DOHH2 (cell line): ENCODE measurements around the gene PCDH9.
"Not testable (repeated sequence)": the region's sequence is repeated elsewhere in the genome, so short reads cannot be mapped to it uniquely, and the experiment has no call there.

Source experiments
- H3F3A ChIP-seq: fragments of 200-600 bp; sonication (generic), shearing (Covaris generic); 2 replicates; pipeline ENCODE4 v1.6.0; 2016; ENCODE audit warnings: antibody characterized with exemption, mild to moderate bottlenecking; ENCODE audit not compliant: control insufficient read depth, insufficient read depth
- H3K27ac ChIP-seq: fragments of 200-600 bp; sonication (generic); 2 replicates; pipeline ENCODE4 v1.5.1; 2014; ENCODE audit warnings: low read depth, mild to moderate bottlenecking, low read length, moderate library complexity
- H3K27me3 ChIP-seq: fragments of 200-600 bp; sonication (generic); 2 replicates; pipeline ENCODE4 v1.6.1; 2014; ENCODE audit warnings: mild to moderate bottlenecking, low read length, mixed read lengths; ENCODE audit not compliant: control insufficient read depth
- H3K36me3 ChIP-seq: fragments of 200-600 bp; sonication (generic); 2 replicates; pipeline ENCODE4 v1.6.1; 2014; ENCODE audit warnings: mild to moderate bottlenecking, low read length, moderate library complexity, mixed read lengths; ENCODE audit not compliant: control insufficient read depth
- H3K4me1 ChIP-seq: fragments of 200-600 bp; sonication (generic); 2 replicates; pipeline ENCODE4 v1.6.1; 2014; ENCODE audit warnings: mild to moderate bottlenecking, low read length, mixed read lengths; ENCODE audit not compliant: control insufficient read depth
- H3K4me2 ChIP-seq: fragments of 200-600 bp; sonication (generic); 2 replicates; pipeline ENCODE4 v1.6.0; 2014; ENCODE audit warnings: mild to moderate bottlenecking, low read length, moderate library complexity
- H3K4me3 ChIP-seq: fragments of 200-600 bp; sonication (generic); 2 replicates; pipeline ENCODE4 v1.5.1; 2014; ENCODE audit warnings: mild to moderate bottlenecking, low read length, mixed read lengths
- H3K79me2 ChIP-seq: fragments of 200-600 bp; sonication (generic); 2 replicates; pipeline ENCODE4 v1.6.1; 2014; ENCODE audit warnings: mild to moderate bottlenecking, low read length, mixed read lengths; ENCODE audit not compliant: control insufficient read depth
- H3K9me2 ChIP-seq: fragments of 200-600 bp; sonication (generic); replicated peaks from 2 replicates; pipeline ENCODE4 v1.6.1; 2014; ENCODE audit warnings: mild to moderate bottlenecking, low read length, mixed read lengths; ENCODE audit not compliant: control insufficient read depth
- H3K9me3 ChIP-seq: fragments of 200-600 bp; sonication (generic); 2 replicates; pipeline ENCODE4 v1.6.1; 2014; ENCODE audit warnings: antibody characterized with exemption, low read length, mixed read lengths; ENCODE audit not compliant: control insufficient read depth, insufficient read depth
- H4K20me1 ChIP-seq: fragments of 200-600 bp; sonication (generic); 2 replicates; pipeline ENCODE4 v1.6.0; 2014; ENCODE audit warnings: low read depth, mild to moderate bottlenecking, antibody characterized with exemption, low read length, moderate library complexity; ENCODE audit not compliant: control insufficient read depth, insufficient read depth
- EZH2phosphoT487 ChIP-seq: fragments of 200-600 bp; sonication (generic); IDR thresholded peaks from 2 replicates; pipeline ENCODE4 v1.6.1; 2017; ENCODE audit warnings: borderline replicate concordance, mild to moderate bottlenecking, antibody characterized with exemption, low read length, moderate library complexity, mixed read lengths
- TF ChIP-seq, protein P1 (sequence below): fragments of 200-600 bp; sonication (generic); IDR thresholded peaks from one replicate; pipeline ENCODE4 v1.5.1; 2014; ENCODE audit warnings: antibody characterized with exemption, mild to moderate bottlenecking, low read depth, low read length; ENCODE audit not compliant: poor library complexity, severe bottlenecking

The PCDH9 gene

DNA sequence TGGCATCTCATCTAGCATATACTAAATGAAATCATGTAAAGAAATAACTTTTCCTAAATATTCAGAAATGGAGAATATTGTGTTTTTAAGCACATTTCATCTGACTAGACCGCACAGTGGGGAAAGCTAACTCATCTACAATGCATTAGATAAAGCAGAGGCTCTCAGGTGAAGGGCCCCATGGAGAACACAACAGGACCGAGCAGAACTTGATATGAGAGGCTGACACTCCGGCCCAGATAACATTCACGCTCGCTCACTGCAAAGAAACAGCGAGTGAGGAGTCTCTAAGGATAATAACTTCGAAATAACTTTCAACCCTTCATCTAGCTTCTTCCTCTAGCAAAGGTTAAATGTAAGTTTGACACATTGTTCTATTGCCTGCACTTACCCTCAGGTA lies 130.6 kb downstream of the PCDH9 start:
- H3K4me2 ChIP-seq, result no peak overlapping the region
- no peak for TF ChIP-seq EZH2phosphoT487
- TF ChIP-seq, protein P1, sequence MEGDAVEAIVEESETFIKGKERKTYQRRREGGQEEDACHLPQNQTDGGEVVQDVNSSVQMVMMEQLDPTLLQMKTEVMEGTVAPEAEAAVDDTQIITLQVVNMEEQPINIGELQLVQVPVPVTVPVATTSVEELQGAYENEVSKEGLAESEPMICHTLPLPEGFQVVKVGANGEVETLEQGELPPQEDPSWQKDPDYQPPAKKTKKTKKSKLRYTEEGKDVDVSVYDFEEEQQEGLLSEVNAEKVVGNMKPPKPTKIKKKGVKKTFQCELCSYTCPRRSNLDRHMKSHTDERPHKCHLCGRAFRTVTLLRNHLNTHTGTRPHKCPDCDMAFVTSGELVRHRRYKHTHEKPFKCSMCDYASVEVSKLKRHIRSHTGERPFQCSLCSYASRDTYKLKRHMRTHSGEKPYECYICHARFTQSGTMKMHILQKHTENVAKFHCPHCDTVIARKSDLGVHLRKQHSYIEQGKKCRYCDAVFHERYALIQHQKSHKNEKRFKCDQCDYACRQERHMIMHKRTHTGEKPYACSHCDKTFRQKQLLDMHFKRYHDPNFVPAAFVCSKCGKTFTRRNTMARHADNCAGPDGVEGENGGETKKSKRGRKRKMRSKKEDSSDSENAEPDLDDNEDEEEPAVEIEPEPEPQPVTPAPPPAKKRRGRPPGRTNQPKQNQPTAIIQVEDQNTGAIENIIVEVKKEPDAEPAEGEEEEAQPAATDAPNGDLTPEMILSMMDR, result no peak

DNA sequence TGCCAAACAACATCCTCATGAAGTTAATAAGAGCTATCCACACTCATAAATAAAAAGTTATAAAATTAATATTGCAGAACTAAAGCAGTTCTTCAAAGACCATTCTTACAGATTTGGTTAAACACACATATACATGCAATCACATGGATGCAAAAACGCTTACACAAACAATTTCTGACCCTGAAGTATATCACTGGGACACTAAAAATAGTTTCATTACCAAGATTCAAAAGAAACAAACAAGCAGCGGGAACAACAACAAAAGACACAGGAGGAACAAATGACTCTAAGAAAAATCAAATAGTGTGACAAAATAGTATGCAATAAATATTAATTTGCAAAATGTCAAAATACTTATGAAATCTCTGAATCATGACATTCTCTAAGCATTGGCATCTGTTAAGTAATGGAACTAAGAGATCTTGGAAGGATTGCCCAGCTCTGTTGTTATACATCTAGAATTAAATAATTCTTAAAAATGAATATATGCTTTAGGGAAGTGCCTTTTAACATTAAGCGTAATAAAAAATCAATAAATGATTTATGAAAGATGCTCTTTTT lies 132.2 kb downstream of the PCDH9 start:
- no peak for TF ChIP-seq EZH2phosphoT487
- TF ChIP-seq, protein P1, result no peak
- no peak overlapping the region for H3K4me2 ChIP-seq
- H3K4me3 ChIP-seq, result no peak overlapping the region

More for the DNA sequence above, 130.6 kb downstream of the PCDH9 start:
- Histone ChIP-seq H3K4me1 (no peaks in the 10 kb centered on the region), H3F3A (no peaks in the 10 kb centered on the region), H4K20me1 (no peaks in the 10 kb centered on the region), H3K27me3 (no peaks in the 10 kb centered on the region), H3K4me3 (no peak overlapping the region), H3K9me2 (no peaks in the 10 kb centered on the region), H3K79me2 (no peaks in the 10 kb centered on the region), H3K9me3 (no peaks in the 10 kb centered on the region), H3K36me3 (no peaks in the 10 kb centered on the region), H3K27ac (no peak overlapping the region)

DNA sequence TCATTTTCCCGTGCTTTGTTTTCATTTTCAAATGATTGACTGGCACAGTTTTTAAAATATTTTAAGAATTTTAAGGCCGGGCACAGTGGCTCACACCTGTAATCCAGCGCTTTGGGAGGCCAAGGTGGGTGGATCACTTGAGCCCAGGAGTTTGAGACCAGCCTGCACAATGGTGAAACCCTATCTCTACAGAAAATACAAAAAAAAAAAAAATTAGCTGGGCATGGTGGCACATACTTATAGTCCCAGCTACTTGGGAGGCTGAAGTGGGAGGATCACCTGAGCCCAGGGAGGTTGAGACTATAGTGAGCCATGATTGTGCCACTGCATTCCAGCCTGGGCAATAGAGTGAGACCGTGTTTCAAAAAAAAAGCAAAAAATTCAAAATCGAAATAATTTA lies 133.2 kb downstream of the PCDH9 start:
- not testable (repeated sequence) for H3K4me3 ChIP-seq, H3K9me3 ChIP-seq, H3K9me2 ChIP-seq, H3K27me3 ChIP-seq, H3F3A ChIP-seq, H3K4me2 ChIP-seq, H3K27ac ChIP-seq, H4K20me1 ChIP-seq, H3K79me2 ChIP-seq, H3K4me1 ChIP-seq, H3K36me3 ChIP-seq

More for the DNA sequence above, 132.2 kb downstream of the PCDH9 start:
- Histone ChIP-seq H3K36me3 (no peaks in the 10 kb centered on the region), H4K20me1 (no peaks in the 10 kb centered on the region), H3K27me3 (no peaks in the 10 kb centered on the region), H3F3A (no peaks in the 10 kb centered on the region), H3K4me1 (no peaks in the 10 kb centered on the region), H3K9me3 (no peaks in the 10 kb centered on the region), H3K79me2 (no peaks in the 10 kb centered on the region), H3K9me2 (no peaks in the 10 kb centered on the region), H3K27ac (no peak overlapping the region)

DNA sequence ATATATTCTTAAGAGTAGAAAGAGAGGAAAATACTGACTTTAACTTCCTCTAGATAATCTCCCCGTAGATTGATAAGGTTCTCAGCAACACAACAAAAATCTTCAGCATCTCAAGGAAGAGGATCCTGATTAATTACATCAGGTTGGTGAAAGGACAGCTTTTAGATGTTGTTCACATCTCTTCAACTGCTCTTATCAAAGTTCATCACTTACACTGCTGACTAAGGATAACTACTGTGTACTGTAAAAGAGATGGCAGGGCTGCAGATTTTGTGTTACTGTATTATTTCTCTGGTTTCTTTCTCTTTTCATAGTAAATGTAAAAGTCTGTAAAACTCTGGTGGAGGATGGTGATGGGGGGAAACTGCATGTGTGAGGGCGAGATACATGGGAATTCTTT lies 133.7 kb downstream of the PCDH9 start:
- H4K20me1 ChIP-seq, result no peaks in the 10 kb centered on the region
- no peak overlapping the region for H3K27ac ChIP-seq
- TF ChIP-seq, protein P1, result no peak
- no peak for TF ChIP-seq EZH2phosphoT487

More for the DNA sequence above, 133.7 kb downstream of the PCDH9 start:
- no peaks in the 10 kb centered on the region for H3K9me3 ChIP-seq
- no peaks in the 10 kb centered on the region for H3K9me2 ChIP-seq
- H3K4me3 ChIP-seq, result no peak overlapping the region
- no peaks in the 10 kb centered on the region for H3K79me2 ChIP-seq
- no peaks in the 10 kb centered on the region for H3F3A ChIP-seq
- H3K36me3 ChIP-seq, result no peaks in the 10 kb centered on the region
- no peaks in the 10 kb centered on the region for H3K4me1 ChIP-seq
- no peaks in the 10 kb centered on the region for H3K27me3 ChIP-seq
- H3K4me2 ChIP-seq, result no peak overlapping the region
